HG02642 (cell line): ENCODE results near the gene ITPR1.

Source experiments
- ATAC-seq: cut with Tn5 transposase; IDR thresholded peaks from one replicate; pipeline ENCODE4 v1.9.1; 2021; ENCODE audit warnings: mild to moderate bottlenecking; ENCODE audit not compliant: unreplicated experiment, poor library complexity

Gene ITPR1

DNA sequence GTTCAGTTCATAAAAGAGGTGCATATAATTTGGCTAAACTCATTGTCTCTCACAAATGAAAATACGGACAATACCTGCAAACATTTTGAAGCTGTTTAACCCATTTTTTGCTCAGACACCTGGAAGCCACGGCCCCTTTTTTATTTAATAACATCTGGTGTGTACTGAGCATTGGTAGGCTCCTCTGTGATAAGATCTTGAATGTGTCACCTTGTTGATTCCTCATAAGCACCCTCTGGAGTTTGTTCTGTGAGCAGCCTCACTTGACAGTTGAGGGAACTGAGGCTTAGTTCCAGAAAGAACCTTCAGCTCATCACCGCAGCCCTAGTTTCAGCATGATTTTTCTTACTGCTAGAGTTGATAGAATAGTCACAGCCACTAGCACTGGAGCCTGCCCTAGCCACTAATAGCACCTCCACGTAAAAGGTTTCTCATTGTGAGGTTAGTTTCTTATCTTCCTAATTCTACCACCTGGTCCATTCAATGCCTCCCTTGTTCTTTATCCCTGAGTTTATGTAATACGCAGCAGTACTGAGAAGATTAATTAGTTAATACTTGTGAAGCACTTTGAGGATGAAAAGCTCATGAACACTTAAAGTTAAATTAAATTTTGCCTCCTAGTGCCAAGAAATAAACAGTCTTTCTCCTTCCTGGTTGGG is 71.9 kb downstream of the ITPR1 start:
- no peak for ATAC-seq

DNA sequence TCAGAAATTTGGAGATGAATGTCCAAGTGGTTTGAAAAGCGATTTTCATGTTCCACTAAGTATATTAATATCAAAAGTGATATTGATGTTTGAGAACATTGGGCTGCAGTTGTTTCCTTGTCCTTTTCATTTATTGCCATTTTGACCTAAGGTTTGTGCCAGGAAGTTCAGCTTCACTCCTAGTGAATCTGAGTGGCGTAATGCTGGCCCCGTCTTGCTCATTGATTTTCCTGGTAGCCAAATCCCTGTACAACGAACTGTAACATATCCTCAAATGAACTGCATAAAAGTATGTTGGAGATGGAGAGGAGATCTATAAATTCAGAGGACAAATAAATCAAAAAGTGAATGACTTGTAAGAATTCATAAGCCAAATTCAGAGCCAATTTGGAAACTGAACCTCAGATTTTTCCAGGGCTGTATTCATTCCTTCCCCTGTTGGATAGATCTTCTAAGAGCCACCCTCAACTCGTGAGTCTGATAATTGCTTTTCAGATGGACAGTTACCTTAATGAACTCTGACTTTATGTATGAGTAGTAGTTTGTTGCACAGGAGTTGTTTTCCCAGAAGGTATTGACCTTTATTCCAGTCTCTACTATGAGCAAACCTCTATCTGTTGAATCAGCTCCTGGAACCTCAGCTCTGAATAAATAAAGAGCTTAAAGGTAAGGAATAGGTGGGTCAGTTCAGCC is 72.8 kb downstream of the ITPR1 start:
- ATAC-seq, result no peak

DNA sequence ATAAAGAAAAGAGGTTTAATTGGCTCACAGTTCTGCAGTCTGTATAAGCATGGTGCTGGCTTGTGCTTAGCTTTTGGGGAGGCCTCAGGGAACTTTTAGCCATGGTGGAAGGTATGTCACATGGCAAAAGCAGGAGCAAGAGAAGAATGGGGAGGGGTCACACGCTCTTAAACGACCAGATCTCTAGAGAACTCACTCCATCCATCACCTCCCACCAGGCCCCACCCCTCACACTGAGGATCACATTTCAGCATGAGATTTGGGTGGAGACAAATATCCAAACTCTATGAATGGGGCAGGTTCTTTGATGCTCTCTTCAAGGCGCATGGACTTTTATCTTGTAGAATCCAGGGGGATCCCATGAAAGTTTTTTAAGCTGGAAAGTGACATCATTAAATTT is 75.7 kb downstream of the ITPR1 start:
- ATAC-seq, result no peak

DNA sequence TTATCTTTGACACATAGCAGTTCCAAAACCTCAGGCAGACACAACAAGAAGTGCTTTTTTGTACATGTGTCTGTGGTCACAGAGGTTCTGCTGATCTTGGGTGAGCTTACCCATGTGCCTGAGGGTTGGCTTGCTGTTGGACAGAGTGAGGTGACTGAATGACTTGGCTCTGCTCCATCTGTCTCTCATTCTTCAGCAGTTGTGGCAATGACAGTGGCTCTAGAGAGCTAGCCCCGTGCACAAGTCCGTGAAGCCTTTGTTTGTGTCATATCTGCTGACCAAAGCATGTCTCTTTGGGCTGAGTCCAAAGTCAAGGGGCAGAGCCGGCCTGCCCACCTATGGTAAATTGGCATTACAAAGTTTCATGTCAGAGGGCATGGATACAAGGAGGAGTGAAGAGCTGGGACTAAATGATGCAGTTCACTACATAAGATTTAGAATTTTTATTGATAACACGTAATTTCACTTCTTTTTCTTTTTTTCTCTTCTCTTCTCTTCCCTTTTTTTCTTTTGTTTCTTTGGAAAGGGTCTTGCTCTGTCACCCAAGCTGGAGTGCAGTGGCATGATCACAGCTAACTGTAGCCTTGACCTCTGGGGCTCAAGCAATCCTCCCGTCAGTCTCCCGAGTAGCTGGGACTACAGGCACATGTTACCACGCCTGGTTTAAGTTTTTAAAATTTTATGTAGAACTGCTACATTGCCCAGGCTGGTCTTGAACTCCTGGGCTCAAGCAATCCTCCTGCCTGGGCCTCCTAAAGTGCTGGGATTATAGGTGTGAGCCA is 77.9 kb downstream of the ITPR1 start:
- ATAC-seq, result no peak

DNA sequence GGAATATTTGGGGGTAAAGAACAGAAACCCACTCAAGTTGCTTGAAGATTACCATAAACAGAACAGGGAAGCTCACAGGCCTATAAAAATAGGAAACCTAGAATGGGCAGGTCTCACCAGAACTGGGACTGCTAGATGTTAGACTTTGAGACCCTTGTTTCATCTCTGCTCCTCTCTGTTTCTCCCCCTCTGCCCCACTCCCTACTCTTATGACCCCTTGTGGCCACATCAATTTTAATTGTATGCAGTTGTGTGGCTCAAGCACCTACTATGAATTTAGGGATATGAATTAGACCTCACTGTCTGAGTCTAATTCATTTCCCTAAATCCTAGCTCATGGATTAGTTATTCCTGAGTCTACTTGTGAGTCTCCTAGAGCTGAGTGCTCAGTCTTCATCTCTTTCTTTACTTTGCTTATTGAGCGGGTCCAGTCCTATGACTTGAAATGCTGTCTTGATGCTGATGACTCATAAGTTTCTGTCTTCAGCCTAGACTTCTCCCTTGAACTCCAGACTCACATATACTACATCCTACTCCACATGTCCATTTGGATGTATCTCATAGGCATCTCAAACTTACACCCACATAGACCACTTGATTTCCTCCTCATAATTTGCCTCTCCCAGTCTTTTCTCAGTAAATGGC is 78.7 kb downstream of the ITPR1 start:
- ATAC-seq, result peak; percentile 44

DNA sequence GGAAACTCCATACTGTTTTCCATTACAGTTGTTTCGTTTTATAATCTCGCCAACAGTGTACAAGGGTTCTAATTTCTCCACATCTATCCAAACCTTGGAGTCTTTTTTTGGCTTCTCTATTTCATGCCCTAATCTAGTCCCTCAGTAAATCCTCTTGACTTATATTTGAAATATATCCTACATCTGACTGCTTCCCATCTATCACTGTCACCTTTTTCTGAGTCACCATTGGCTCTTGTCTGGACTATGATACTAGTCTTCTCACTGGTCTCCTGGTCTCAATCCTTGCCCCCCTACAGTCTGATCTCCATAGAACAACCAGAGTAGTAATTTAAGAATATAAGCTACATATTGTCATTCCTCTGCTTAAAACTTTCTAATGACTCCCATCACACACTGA is 80.0 kb downstream of the ITPR1 start:
- ATAC-seq, result no peak

DNA sequence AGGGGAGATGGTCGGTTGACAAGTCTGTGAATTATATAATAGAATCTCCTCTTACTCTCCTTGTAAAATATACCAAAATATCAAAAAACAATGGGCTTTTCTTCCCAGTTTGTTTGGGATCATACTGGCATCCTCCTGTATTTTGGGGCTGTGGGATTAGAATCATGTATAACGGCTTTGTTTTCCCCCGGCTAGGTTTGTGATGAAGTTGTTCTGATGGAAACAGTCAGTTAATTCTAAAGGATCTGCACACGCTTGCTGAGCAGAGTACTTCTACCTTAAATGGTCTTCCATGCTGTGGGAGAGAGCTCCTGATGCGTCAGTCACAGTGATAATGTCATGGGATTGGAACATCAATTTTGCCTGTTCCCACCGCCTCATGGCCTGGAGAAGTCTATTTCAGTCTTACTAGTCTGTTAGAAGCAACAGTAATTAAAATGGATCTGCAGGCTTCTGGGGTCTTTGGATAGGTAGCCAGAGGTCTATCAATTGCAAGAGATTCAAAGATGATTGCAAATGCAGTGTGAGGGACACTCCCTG is 81.3 kb downstream of the ITPR1 start:
- no peak for ATAC-seq

DNA sequence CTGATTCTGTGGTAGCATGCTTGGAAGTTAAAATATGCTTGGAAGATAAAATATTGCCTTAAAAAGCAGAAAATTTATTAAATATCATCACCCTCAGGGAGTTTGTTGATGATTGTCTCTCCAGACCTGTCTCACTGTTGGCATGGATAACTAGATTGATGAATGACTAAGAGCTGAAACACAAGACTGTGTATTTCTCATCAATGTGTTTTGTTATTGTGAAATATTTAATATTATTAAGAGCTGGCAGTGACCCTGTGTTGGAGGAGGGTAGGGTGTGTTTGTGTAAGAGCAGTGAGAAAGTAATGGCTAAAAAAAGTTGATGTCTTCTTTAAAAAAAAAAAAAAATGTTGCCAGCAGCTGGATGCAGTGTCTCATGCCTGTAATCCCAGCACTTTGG is 82.2 kb downstream of the ITPR1 start:
- no peak for ATAC-seq

DNA sequence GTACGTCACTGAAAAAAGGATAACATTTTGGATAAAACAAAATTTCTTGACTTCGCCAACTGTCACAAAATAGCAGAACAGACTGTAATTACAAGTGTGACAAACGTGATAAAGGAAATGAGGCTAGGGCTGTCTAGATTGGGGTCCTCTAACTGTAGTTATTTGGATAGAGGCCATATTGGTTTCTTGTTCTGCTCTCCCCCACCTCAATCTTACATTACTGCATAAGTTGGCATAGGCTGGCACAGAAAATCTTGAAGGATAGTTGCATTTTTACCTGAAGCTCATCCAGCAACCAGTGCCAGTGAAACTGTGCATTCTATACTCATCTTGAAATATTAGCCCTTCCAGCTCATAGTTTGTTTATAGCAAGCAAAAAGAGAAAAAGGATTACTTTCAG is 84.6 kb downstream of the ITPR1 start:
- no peak for ATAC-seq

DNA sequence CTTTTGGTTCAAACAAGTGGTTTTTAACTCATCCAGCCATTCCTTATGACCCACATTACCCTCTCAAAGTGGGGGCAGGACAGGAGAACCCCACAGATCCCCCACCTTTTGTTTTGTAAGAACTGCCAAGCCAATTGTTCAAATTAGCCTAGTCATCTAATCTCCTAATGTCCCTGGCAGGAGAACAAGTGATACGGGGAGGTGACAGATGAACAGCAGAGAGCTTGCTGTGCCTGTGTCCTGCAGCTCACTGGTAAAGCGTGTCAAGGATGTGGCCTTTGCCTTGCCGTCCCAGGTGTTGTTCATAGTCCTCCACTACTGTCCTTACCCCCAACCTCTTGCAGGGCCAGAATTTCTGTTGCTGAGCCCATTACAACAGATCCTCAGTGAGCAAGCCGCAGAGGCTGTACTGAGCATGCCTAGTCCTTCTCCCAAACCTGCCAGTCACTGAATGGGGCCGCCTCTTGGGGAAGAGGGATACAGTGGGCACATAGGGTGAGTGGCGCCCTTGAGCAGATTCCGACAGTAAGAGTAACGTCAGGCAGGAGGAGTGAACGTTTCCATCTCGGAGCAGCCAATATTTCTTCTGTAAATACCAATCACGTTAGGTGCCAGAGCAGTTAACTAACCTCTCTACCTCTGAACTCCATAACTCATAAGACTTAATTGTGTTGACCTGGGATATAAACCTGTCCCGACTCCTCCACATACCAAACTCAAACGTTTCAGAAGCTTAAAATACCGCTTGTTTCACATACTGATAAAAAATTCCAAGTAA is 87.4 kb downstream of the ITPR1 start:
- ATAC-seq, result no peak

DNA sequence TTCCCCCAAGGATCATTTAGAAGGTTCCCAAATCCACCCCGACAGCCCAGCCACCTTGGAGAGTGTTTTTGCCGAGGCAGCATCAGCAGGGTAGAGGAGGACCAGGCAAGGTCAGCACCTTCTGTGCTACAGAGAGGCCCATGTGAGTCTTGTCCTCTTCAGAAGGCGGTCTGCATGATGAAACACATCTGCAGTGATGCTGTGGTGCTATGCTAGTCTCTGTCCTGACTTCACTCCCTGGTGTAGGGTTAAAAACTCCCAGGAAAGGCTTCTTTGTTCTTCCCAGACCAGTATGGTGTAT is 87.9 kb downstream of the ITPR1 start:
- ATAC-seq, result no peak

DNA sequence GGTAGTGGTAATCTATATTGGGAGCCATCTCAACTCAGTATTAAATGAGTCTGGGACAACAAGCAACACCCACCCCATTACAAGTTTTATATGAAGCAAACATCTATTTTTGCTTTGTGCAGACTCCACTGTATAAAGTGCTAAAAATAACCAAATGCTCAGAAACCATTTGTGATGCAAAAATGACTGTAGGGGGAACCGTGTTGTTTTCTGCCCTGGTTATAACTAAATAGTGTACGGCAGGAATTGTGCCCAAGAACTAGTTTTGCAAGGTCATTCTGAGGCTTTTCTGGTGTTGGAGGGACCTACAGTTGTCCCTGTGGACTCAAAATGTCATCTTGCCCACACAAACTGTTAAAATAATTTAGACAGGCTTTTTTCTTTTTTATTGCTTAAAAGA is 88.3 kb downstream of the ITPR1 start:
- no peak for ATAC-seq

DNA sequence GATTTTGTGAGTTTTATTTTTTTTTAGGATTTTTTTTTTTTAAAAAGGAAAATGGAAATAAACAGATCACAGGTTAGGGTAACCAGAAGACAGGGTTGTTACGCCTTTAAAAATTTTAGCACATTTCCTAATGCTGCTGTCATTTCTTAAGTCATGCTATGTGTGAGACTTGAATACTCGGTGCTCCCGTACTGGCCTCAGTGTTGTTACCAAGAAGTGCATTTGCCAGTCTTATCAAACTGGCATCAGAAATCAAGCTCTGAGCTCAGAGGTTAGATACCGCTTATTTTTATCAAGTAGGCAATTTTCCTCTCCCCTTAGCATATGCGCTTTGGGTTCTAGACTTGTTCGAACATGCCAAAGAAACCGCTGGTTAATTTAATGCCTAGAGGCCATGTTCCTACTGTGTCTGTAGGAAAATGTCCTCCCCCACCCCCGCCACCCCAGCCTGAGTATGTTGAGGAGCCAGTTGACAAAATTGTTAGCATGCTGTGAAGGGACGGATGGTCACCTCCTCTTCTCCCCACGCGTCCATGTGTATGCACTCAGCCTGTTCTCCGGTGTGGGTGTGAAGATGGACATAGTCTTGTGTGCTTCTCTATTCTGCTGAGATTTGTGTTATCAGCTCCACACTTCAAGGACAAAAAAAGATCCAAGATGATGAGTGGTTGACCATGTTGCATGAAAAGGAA is 88.9 kb downstream of the ITPR1 start:
- no peak for ATAC-seq

DNA sequence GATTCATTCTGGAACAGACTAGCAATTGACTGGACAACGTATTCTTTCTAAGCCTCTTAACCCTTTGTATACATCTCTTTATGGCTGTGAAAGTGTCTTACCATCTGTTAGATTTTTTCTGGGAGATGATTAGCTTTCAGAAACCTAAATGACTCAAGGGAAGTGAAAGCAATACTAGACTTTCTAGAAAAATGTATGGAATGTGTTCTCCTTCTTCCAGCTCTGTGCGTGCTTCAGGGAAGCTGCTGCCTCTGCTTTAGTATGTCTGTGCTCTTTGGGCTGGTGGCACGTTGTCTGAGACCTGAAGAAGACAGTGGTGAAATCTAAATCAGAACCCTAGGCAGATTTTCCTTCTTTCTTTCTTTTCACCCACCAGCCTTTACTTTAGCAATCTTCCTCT is 89.5 kb downstream of the ITPR1 start:
- ATAC-seq, result no peak

DNA sequence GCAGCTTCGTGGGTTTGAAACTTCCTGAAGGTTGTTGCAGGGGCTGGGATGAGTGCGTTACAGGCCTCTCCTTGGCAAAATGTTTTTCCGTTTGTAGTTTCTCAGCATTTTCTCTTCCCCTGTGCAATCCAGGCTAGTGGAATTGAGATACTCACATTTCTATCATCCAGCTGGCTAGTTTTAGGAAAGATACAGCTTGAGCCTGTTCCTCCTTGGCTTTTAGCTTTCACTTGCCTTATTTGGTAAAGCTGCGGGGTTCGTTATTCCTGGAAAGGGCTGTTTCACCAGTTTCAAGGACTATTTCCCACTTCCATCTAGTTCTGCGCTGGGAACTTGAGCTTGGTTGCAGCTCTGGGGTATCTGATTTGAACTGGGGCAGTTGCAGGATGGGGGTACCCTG is 90.3 kb downstream of the ITPR1 start:
- no peak for ATAC-seq

DNA sequence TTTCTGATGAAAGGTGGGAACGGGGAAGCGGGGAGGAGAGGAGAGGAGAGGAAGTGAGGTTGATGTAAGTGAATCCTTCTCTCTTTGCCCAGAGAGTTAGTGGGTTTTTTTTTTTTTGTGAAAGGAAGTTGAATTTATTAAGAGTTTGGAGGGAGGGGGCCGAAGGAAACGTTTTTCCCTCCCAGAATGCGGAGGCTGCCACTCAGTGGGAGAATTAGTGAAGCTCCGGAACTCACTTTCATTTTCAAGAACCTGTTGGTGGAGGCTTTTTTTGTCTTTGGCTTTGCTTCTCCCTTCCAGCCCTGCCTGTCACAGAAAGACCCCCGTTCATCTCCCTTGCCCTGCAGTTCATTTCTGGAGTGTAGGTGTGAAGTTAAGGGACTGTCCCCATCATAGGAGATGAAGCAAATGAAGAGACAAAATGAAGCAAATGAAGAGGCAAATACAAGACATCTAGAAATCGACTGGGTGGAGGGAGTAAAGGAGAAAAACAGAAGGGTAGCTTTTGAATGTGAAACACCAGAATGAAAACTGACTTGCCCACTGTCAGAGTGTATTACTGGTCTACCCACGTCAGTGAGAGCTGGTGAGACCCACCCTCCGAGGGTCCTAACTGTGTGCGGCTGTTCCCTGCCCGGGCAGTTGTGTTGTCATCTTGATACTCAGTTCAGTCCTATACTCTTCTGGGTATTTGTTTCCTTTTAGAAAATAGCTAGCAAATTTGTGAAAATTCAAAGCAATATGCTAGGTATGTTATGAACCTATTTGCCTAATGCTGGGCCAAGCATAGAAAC is 91.5 kb downstream of the ITPR1 start:
- no peak for ATAC-seq

DNA sequence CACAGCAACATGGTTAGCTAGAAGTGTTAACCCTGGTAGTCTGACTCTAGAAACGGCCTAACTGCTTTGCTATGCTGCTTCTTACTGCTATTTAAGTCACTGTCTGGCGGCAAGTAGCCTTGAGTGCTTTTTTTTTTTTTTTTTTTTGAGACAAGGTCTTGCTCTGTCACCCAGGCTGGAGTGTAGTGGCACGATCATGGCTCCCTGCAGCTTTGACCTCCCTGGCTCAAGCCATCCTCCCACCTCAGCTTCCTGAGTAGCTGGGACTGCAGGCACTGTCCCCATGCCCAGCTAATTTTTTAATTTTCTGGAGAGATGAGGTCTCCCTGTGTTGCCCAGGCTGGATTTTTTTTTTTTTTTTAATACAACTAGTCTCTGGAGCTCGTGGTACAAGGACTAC is 93.2 kb downstream of the ITPR1 start:
- no peak for ATAC-seq

DNA sequence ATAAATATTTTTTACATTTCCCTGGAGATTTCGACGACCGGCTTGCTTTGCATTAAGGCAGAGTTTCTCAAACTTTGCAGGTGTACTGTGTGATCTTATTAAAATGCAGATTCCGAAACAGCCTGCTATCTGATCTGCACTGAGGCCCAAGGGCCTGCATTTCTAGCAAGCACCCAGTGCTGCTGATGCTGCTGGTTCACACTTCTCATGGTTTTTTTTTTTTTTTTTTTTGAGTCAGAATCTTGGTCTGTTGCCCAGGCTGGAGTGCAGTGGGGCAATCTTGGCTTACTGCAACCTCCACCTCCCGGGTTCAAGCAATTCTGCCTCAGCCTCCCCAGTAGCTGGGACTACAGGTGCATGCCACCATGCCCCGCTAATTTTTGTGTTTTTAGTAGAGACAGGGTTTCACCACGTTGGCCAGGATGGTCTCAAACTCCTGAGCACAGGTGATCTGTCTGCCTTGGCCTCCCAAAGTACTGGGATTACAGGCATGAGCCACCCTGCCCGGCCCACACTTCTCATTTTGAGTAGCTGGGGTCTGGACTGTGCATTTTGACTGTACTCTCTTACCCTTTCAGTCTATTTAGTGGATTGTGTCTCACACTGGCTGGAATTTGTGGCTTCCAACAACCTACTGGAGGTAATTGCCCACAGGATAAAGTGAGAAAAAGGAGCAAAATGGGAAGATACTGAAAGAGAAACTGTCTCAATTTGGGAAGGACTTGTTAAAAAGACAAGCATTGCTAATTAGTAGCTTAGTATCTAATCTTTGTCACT is 94.1 kb downstream of the ITPR1 start:
- no peak for ATAC-seq
